Cerebellar nuclear complex (tissue), 1 donor: Measurements from ENCODE around the gene CMSS1.

Experiments
- DNase-seq, 2 experiments: peaks; one replicate each; lab custom pipeline; 2025; lab: John Stamatoyannopoulos, UW

The CMSS1 gene

GRCh38 chr3:100106531-100107141 is 289.0 kb downstream of the CMSS1 start:
- DNase-seq: no peak

- DNase-seq: no peak
Observed at GRCh38 chr3:100107221-100107814, 289.7 kb downstream of the CMSS1 start.

GRCh38 chr3:100108464-100109079 is 290.9 kb downstream of the CMSS1 start:
- DNase-seq: no peak

GRCh38 chr3:100110162-100110561 is 292.5 kb downstream of the CMSS1 start:
- DNase-seq: no peak

GRCh38 chr3:100111728-100112127 is 294.1 kb downstream of the CMSS1 start:
- DNase-seq: no peak

GRCh38 chr3:100113723-100114412 is 296.2 kb downstream of the CMSS1 start:
- no peak for DNase-seq

GRCh38 chr3:100114413-100115030 is 296.9 kb downstream of the CMSS1 start, which contains the start of gene FILIP1L:
FILIP1L (minus strand) TSS chr3:100114501.
- no peak for DNase-seq

GRCh38 chr3:100117093-100117492 is 299.4 kb downstream of the CMSS1 start:
- DNase-seq: no peak

GRCh38 chr3:100120012-100120411 is 302.4 kb downstream of the CMSS1 start:
- DNase-seq: peak in 1 of 2 experiments; percentile 7

- no peak for DNase-seq
Observed at GRCh38 chr3:100120693-100121092, 303.0 kb downstream of the CMSS1 start.

- no peak for DNase-seq
Observed at GRCh38 chr3:100122321-100122720, 304.7 kb downstream of the CMSS1 start.

GRCh38 chr3:100123112-100123511 is 305.4 kb downstream of the CMSS1 start:
- no peak for DNase-seq

- DNase-seq: no peak
Observed at GRCh38 chr3:100124201-100124761, 306.6 kb downstream of the CMSS1 start.

GRCh38 chr3:100125161-100125938 is 307.7 kb downstream of the CMSS1 start:
- no peak for DNase-seq

- DNase-seq: no peak
Observed at GRCh38 chr3:100127792-100128191, 310.1 kb downstream of the CMSS1 start.

- DNase-seq: no peak
Observed at GRCh38 chr3:100128565-100128964, 310.9 kb downstream of the CMSS1 start.

GRCh38 chr3:100129941-100130340 is 312.3 kb downstream of the CMSS1 start:
- no peak for DNase-seq

GRCh38 chr3:100131241-100131640 is 313.6 kb downstream of the CMSS1 start:
- DNase-seq: no peak

GRCh38 chr3:100136921-100137320 is 319.3 kb downstream of the CMSS1 start:
- DNase-seq: no peak

- DNase-seq: no peak
Observed at GRCh38 chr3:100140976-100141375, 323.3 kb downstream of the CMSS1 start.

GRCh38 chr3:100141586-100141985 is 323.9 kb downstream of the CMSS1 start:
- DNase-seq: no peak
